ENCODE measurements around the gene LACRT. TPM values are rescaled to one million over a fixed set of nuclear protein-coding genes. Genes with fewer than 3 reads are reported as not detected.

The LACRT gene
- total RNA-seq, 1 experiment from 2014 or later = not detected

DNA sequence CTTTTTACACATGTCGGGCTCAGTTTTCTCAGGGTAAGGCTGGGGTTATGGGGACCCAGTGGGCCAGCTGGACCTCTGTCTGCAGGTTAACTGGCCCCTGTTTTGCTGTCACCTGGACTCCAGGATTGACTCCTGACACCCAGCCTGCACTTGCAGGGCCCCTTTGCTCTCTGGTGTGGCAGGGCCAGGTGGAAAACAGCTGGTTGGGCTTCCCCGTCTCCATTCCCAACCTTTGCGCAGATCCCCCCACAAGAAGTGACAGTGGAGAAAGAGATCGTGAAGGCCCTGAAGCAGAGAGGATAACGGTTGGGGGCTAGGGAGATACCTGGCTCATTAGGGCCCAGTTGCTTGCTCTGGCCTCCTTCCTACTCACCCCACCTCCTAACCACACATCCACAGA lies 44.7 kb downstream of the LACRT start:
- Histone ChIP-seq H3K4me1 (no peaks in the 10 kb centered on the region), H3K9me3 (no peaks in the 10 kb centered on the region), H3K27me3 (replicated peaks; ENCODE audit: control insufficient read depth, insufficient read depth, low read length) (peaks cover 2% of the 10 kb centered on the region), H3K4me3 (ENCODE audit: low read depth, low read length) (no peak overlapping the region), H3K36me3 (ENCODE audit: control insufficient read depth, insufficient read depth, low read length) (no peaks in the 10 kb centered on the region)
- no peak for DNase-seq
- Mint-ChIP-seq H3K9me3 (ENCODE audit: unreplicated experiment) (no peaks in the 10 kb centered on the region), H3K27me3 (ENCODE audit: insufficient read depth, unreplicated experiment) (peaks cover 37% of the 10 kb centered on the region), H3K36me3 (ENCODE audit: insufficient read depth, unreplicated experiment) (no peaks in the 10 kb centered on the region), H3K27ac (ENCODE audit: unreplicated experiment) (no peak overlapping the region), H3K4me1 (ENCODE audit: low read depth, unreplicated experiment) (peaks cover 11% of the 10 kb centered on the region), H3K4me3 (ENCODE audit: unreplicated experiment) (peak overlapping the region; percentile 48)
- ChIA-PET POLR2A (no interaction called here), CTCF (no interaction called here)
- intact Hi-C loops (cut with micrococcal nuclease; ENCODE audit: unreplicated experiment) = no loop called here
- TF ChIP-seq CTCF (IDR thresholded peaks at IDR 0.05; ENCODE audit: insufficient read depth in 1 of 2, low read depth in 1 of 2, low read length in 1 of 2, severe bottlenecking in 1 of 2, unreplicated experiment in 1 of 2) = no peak
- BruUV-seq (replicated peaks) = no TSS peak

DNA sequence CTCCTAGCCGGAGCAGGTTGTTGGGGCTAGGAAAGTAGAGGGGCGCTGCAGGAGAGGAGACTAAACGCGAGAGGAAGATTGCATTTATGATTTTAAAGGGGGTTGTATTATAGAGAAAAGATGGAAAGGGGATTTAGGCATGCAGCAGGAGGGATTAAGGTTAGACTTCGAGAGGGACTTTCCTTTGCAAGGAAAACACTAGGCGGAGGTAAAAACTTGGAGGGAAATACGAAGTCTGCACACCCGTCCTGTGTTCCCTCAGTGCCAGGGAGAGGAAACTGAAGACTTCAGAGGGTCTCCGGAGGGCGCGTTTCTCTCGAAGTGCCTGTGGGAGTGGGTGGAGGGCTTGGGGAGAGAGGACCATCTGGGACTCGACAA lies 45.8 kb downstream of the LACRT start:
- Histone ChIP-seq H3K4me3 (ENCODE audit: low read depth, low read length) (peak overlapping the region; percentile 22; the same call in 1 of the 2 replicates), H3K9me3 (no peaks in the 10 kb centered on the region), H3K36me3 (ENCODE audit: control insufficient read depth, insufficient read depth, low read length) (no peaks in the 10 kb centered on the region), H3K27me3 (replicated peaks; ENCODE audit: control insufficient read depth, insufficient read depth, low read length) (peaks cover 2% of the 10 kb centered on the region), H3K4me1 (no peaks in the 10 kb centered on the region)
- Mint-ChIP-seq H3K9me3 (ENCODE audit: unreplicated experiment) (no peaks in the 10 kb centered on the region), H3K27me3 (ENCODE audit: insufficient read depth, unreplicated experiment) (peaks cover 35% of the 10 kb centered on the region), H3K36me3 (ENCODE audit: insufficient read depth, unreplicated experiment) (no peaks in the 10 kb centered on the region), H3K4me1 (ENCODE audit: low read depth, unreplicated experiment) (peaks cover 11% of the 10 kb centered on the region), H3K27ac (ENCODE audit: unreplicated experiment) (no peak overlapping the region), H3K4me3 (ENCODE audit: unreplicated experiment) (peak overlapping the region; percentile 16)
- no peak for DNase-seq
- no TSS peak for BruUV-seq (replicated peaks)
- intact Hi-C loops (cut with micrococcal nuclease; ENCODE audit: unreplicated experiment) = no loop called here
- CTCF ChIA-PET = no interaction called here
- POLR2A ChIA-PET = no interaction called here
- no peak for TF ChIP-seq CTCF (IDR thresholded peaks at IDR 0.05; ENCODE audit: insufficient read depth in 1 of 2, low read depth in 1 of 2, low read length in 1 of 2, severe bottlenecking in 1 of 2, unreplicated experiment in 1 of 2)

- no peaks in the 10 kb centered on the region for H3K4me1 ChIP-seq
- Mint-ChIP-seq H3K36me3 (ENCODE audit: insufficient read depth, unreplicated experiment) (no peaks in the 10 kb centered on the region), H3K27me3 (ENCODE audit: insufficient read depth, unreplicated experiment) (peaks cover 38% of the 10 kb centered on the region), H3K4me3 (ENCODE audit: unreplicated experiment) (peak within 1 kb of the TSS; percentile 48), H3K27ac (ENCODE audit: unreplicated experiment) (no peak within 1 kb of the TSS), H3K9me3 (ENCODE audit: unreplicated experiment) (no peaks in the 10 kb centered on the region), H3K4me1 (ENCODE audit: low read depth, unreplicated experiment) (peaks cover 11% of the 10 kb centered on the region)
- peak in 1 of 2 experiments; percentile 33 for DNase-seq
- no TSS peak for BruUV-seq (replicated peaks)
- H3K36me3 ChIP-seq (ENCODE audit: control insufficient read depth, insufficient read depth, low read length) = no peaks in the 10 kb centered on the region
- intact Hi-C loops (cut with micrococcal nuclease; ENCODE audit: unreplicated experiment) = no loop called here
- H3K9me3 ChIP-seq = no peaks in the 10 kb centered on the region
- POLR2A ChIA-PET = no interaction called here
- peak within 1 kb of the TSS; percentile 43 for H3K4me3 ChIP-seq (ENCODE audit: low read depth, low read length)
- CTCF ChIA-PET = interaction anchor here (0.6 kb wide), 1 partner anchor 9 kb away, joined by 4 read pairs; no protein-coding TSS in a partner anchor
- H3K27me3 ChIP-seq (replicated peaks; ENCODE audit: control insufficient read depth, insufficient read depth, low read length) = peaks cover 2% of the 10 kb centered on the region
- TF ChIP-seq CTCF (IDR thresholded peaks at IDR 0.05; ENCODE audit: insufficient read depth in 1 of 2, low read depth in 1 of 2, low read length in 1 of 2, severe bottlenecking in 1 of 2, unreplicated experiment in 1 of 2) = no peak
Observed at GRCh38 chr12:54588110-54588889, 46.4 kb downstream of the LACRT start, which contains the start of gene PPP1R1A. PPP1R1A (minus strand) TSS chr12:54588659; CDS start chr12:54588488, 171 bp downstream.
